KBM-7 (cell line): ENCODE results near the gene RALY.

Experiments
- DNase-seq: peaks from one replicate; pipeline ENCODE4 v3.0.0-alpha.2; 2015
- in situ Hi-C: fragments of 300-500 bp; cut with MboI; formaldehyde crosslinking; loops from 2 replicates; pipeline ENCODE4 v1.14.3; 2020; ENCODE audit warnings: low sequenced_read_pairs, low pct_unique_long_range_greater_than_20kb, mixed read lengths

The RALY gene

DNA sequence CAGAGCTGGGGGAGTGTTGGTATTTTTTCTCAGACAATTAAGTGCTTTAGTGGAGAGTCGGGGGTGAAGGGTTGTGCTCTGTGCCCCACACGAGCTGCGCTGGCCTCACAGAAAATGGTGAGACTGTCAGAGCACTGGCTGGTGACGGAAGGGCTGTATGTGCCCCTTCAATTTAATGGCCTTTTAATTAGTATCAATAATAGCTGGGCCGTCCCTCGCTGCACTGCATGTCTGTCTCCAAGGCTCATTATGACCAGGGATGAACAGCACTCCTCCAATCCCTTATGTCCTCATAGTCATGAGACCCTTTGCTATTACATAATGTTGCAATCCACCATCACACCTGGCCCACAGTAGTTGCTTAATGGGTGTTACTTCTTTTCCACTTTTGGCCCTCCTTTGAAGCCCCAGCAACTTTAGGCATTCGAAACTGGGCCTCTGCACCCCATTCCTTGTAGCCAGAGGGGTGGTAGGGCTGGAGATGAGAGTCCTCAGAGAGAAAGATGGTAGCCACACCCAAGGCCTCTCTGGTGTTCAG is 9.5 kb upstream of the RALY start:
- in situ Hi-C loops, result no loop called here
- DNase-seq, result no peak

DNA sequence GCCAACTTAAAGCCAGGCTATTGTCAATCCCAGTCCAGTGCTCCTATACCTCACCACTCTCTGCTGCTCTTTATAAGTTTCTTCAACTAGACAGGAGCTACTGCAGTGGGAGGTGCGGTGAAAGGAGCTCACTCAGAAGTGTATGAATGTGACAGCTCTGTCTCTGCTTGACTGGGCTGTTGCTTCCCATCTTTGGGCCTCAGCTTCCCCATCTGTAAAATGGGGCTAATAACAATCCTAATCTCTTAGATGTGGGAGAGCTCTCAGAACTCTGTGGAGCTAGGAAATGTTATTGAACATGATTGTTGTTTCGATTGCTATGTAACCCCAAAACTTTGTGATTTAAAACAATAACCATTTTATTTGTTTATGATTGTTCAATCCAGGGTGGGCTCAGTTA is 8.4 kb upstream of the RALY start:
- in situ Hi-C loops, result no loop called here

DNA sequence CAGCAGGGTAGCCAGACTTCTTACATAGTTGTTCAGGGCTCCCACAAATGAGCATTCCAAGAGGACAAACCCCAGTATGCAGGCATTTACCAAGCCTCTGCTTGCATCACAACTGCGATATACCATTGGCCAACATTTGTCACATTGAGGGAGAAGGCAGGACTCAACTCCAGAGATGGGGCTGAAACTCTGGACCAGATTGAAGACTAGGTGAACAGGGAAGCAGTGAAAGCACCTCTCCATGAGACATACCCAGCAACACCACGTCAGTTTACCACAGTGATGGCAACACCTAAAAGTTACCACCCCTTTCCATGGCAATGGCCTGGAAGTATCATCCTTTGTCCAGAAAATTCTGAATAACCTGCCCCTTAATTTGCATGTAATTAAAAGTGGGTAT is 7.9 kb upstream of the RALY start:
- in situ Hi-C loops, result no loop called here
- no peak for DNase-seq

More for the DNA sequence above, 8.4 kb upstream of the RALY start:
- no peak for DNase-seq

DNA sequence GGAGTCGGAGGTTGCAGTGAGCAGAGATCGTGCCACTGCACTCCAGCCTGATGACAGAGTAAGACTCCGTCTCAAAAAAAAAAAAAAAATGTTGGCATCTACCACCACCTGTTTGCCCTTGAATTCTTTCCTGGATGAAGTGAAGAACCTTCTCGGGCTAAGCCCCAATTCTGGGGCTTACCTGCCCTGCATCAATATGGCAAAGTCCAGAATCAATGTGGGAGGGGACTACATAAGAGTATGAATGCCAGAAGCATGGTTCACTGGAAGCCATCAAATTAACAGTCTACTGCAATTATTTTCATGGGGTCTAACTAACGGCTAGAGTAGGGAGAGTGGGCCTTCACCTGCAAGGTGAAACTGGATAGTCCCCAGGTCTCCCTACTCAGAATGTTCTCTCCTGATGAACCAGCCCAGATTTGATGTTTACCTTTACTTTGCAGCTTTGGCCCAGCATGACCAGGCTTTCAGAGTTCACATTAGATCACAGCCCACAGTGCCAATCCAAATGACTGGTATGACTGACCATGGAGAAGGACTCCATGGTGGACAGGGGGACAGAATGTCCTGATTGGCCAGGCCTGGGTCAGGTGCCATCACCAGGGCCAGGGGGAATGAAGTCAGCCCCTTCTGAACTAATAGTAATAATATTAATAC is 7.0 kb upstream of the RALY start:
- in situ Hi-C loops, result no loop called here
- no peak for DNase-seq

DNA sequence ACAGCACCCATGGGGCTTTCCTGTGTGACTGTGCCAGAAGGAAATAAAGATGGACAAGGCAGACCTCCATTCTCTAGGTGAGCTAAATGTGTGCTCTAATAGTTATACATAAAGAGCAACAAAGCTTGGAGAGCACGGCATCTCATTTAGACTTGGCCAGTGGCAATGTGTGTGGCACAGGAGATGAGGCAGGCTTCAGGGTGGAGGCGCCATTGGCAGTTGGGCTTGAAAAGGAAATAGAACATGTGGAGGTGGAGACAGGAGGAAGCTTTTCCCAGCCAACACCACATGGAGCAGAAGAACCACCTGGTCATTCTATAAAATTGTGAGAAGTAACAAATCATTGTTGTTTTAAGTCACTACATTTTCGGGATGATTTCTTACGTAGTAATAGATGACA is 3.6 kb upstream of the RALY start:
- no peak for DNase-seq
- in situ Hi-C loops, result no loop called here

DNA sequence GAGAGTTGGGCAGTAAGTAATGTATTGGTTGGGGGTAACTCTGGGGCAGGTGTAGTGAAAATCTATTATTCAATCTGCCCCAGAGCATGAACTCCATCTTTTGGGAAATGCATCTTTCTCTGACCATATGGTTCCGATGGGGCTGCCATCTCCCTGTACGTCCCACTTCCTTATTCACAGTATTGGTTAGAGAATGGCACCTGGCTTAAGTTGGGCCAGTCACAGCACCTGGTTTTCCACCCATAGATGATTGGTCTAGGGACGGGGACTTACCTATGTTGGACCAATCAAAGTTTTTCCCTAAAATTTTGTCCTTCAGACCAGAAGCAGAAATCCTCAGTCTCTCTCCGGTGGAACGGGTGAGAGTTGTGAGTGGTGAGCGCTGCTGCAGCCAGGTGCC is 2.2 kb upstream of the RALY start:
- DNase-seq, result no peak
- in situ Hi-C loops, result no loop called here

DNA sequence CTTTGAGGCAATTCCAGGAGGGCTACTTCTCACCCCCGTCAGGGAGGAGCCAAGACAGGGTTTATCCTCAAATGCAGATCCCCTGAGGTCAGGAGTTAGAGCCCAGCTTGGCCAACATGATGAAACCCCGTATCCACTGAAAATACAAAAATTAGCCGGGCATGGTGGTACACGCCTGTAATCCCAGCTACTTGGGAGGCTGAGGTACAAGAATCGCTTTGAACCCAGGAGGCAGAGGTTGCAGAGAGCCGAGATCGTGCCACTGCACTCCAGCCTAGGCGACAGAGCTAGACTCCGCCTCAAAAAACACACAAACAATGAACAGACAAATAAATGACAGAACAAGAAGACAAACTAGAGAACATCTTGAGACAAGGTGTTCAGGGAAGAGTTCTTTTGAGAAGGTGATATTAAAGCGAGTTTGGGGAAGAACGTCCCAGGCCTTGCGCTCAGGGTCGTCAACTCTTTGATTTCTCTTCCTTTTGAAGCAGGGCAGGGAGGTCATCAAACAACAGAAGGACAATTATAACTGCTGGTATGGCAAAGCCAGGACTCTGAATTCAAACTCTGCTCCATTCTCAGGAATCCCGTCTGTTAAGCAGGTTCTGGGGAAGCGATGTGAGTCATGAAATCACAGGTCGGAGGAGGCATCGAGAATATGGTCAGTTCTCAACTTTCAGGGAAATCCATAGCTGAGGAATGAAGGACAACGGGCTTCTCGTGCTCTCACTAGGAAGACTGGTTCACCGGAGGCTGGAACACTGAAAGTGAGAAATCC is 1.4 kb upstream of the RALY start:
- no peak for DNase-seq
- in situ Hi-C loops, result no loop called here

DNA sequence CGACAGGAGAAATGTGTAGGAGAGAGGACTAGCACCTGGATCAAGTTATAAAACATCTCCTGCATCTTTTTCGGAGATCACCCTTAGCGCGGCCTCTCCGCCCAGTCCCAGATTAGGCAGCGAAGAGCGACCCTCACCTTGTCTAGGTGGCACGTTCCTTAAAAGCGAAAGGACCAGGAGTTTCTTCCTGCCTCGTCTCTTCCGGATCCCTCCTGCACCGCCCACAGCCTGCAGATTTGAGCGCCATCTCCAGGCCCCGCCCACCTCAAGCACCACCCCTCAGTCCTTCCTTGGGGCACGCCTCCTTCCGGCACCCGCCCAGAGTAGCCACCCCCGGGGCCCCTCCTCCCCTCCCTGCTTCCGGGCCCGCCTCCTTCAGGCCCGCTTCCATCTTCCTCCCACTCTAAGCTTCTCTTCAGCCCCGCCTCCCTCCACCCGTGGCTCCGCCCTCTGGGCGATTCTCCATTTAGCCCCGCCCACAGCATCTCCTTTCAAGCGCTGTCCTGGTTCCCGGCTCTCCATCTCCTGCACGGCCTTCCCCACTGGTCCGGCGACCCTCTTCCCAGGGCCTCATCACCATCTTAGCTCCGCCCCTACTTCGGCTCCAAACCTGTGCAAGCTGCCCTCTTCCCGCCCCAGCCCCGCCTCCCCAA is 662 bp upstream of the RALY start:
- peak; percentile 99 for DNase-seq
- in situ Hi-C loops, result no loop called here

DNA sequence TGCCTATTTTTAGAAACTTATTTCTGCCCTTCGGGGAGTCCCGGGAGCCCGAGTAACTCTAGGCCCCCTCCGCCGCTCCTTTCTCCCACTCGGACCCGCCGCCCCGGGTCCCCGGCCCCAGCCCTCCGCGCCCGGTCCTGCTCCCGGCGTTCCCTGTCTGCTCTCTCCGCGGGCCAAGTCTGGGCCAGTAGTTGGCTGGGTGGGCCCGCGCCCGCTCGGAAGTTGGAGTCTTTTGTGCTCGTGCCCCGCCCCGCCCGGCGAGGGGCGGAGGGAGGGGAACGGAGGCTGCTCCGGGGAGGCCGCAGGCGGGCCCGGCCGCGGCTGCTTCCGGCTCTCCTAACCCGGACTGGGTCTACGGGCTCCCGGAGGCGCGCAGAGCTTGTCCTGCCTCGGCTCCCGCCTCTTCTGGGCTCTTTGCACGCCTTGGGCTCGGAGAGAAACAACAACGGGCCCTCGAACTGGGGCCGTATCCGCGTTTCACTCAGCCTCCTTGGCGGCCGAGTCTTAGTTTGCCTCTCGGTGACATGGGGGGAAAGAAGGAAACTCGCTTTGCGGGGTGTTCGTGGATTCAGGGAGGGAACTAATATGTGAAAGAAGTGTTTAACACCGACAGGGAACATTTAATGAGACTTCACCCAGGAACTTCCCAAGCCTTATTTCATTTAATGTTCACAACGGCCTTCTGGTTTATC is 657 bp downstream of the RALY start:
- in situ Hi-C loops, result no loop called here
- DNase-seq, result peak; percentile 78

DNA sequence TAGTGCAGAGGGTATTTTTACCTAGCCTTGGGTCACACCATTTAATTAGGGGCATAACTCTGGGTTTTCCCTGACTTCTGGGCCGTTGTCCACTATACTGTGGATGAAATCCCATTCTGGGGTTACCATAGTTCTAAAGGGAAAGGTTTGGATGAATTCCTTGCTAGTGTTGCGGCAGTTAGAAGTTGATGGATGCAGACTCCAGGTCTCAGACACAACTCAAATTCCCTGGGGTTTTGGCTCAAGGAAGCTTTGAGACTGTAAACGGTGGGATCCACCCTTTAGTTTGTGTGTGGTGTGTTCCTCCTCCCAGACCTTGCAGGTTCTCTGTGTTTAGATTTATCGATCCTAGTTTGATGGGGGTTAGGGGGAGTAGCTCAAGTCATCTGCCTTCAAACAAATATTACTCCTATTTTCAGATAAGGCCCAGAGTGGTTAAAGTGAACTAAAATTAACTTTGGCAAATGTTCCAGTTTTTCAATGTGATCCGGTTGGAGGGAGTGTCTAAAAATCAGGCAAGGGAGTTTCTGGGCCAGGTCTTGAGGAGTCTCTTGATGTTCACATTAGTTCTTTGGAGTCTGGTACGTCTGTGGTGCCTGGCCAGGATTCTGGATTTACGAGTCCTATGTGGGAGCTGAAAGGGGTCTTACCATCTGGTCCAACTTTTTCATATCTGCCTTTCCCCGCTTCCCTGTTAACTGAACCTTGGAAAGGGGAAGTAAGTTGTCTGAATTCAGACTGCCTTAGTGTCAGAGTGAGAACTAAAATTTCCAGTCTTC is 1.5 kb downstream of the RALY start:
- in situ Hi-C loops, result no loop called here
- DNase-seq, result peak; percentile 61

DNA sequence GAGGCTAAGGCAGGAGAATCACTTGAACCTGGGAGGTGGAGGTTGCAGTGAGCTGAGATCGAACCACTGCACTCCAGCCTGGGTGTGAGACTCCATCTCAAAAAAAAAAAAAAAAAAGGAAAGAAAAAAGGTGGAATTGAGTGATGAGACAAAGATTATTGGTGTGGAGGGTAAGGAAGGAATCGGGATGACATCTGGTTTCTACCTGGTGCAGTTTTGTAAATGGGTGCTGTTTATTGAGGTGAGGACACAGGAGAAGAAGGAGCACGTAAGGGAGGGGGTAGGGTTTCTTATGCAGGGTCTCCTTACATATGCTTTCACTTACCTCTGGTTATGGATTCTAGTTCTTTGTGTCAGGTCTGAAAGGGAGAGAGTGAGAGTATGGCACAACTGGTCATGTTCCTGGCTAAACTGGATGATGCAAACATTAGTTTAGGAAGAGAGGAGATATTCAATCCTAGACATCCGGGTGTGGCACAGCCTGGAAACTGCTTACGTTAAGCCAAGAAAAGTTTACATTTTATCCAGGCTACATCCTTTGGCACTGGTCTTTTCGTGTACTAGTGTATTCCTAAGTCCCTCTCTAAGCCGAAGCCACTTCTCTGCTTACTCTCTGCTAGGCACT is 5.4 kb downstream of the RALY start:
- in situ Hi-C loops, result no loop called here
- no peak for DNase-seq

DNA sequence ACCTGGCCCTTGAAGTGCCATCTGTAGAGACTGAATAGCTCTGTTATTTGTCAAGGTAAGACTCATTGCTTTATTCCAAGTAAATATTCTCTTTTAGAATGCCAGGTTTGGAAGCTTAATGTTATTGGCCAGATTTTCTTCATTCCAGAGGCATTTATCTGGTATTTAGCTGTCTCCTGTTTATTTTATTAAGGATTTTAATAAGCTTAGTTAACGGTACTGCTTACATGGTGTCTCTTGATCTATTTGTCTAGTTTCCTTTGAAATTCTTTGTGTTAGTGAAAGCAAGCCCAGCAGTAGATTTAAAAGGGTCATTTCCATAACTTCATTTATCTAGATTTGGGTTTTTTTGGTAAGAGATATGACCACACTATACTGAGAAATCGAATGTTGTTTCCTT is 7.7 kb downstream of the RALY start:
- no peak for DNase-seq
- in situ Hi-C loops, result no loop called here

DNA sequence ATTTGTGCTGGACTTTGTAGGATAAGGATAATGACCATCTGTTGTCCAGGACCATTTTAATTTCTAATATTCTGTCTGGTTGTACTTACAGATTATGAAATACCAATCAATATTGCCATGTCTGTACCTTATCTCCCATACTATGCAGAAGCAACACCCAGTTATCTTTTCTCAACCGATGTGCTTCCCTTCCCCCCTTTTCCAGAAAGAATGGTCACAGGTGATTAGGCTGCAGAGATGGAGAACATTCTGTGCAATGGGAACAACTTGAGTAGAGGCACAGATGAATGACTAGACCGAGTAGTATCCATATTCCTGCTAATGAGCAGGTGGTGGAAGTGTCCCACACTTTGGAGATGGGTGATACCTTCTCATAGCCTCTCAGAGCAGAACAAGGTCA is 10.5 kb downstream of the RALY start:
- DNase-seq, result no peak

DNA sequence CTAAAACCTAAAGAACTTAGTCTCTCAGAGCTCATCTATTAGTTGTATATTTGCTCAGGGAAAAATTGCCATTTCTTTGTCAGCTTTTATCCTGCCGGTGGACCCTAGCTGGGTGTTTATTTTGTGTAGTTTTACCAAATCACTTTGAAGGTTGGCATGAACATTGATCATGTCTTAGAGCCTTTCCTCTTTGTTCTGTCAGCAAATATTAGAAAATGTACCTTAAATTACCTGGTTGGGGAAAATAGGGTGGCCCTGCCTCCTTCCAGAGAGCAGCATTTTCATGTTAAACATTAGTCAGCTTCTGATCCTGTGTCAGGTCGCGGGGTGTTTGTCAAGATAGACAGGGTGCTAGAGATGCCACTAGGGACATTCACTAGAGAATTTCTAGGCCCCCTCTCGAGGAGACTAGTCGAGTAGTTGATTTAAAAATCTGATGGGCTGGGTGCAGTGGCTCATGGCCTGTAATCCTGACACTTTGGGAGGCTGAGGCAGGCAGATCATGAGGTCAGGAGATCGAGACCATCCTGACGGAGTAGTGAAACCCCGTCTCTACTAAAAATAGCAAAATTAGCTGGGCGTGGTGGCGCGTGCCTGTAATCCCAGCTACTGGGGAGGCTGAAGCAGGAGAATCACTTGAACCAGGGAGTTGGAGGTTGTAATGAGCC is 11.2 kb downstream of the RALY start:
- in situ Hi-C loops, result no loop called here
- no peak for DNase-seq

More for the DNA sequence above, 10.5 kb downstream of the RALY start:
- in situ Hi-C loops, result no loop called here

DNA sequence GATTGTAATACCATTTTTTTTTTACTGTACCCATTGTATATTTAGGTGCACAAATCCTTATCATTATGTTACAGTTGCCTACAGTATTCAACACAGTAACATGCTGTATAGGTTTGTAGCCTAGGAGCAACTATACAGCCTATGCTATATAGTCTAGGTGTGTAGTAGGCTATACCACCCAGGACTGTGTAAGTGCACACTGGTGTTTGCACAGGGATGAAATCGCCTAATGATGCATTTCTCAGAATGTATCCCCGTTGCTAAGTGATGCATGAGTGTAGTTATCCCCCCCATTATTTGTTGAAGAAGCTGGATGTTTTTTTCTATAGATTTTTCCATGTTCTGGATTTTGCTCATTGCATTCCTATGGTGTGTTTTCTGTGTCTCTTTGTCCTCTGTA is 12.9 kb downstream of the RALY start:
- no peak for DNase-seq
- in situ Hi-C loops, result no loop called here

DNA sequence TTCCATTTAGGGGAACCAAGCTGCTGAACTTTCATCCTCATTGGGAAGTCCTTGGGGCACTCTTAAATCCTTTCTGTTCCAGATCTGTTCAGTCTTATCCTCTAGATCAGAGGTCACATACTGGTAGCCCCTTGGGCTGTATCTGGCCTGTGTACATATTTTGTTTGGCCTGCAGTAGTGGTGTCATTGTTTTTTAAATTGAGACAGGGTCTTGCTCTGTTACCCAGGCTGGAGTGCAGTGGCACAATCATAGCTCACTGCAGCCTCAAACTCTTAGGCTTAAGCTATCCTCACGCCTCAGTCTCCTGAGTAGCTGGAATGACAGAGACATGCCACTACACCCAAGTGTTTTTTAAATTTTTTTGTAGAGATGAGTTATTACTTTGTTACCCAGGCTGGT is 14.8 kb downstream of the RALY start:
- in situ Hi-C loops, result no loop called here
- DNase-seq, result no peak

DNA sequence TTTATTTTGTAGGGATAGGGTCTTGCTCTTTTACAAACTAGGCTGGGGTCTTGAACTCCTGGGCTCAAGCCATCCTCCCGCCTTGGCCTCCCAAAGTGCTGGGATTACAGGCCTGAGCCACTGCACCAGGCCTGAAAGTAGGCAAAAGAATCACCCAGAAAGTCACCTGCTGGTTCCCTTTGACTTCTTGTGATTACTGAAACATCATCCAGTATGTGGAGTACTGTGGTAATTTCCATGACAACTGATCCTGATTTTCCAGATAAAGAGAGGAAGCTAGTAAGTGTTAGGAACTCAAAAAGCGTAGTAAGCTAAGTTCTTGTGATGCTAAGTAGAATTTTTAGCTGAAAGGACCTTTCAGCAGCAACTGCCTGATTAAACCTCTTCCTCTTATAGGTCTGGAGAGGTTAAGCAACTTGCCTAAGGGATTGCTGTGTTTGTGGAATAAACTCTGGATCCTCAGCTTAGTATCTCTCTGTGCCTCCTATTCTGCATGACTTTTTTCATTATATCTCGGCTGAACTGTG is 16.8 kb downstream of the RALY start:
- DNase-seq, result no peak
- in situ Hi-C loops, result no loop called here

DNA sequence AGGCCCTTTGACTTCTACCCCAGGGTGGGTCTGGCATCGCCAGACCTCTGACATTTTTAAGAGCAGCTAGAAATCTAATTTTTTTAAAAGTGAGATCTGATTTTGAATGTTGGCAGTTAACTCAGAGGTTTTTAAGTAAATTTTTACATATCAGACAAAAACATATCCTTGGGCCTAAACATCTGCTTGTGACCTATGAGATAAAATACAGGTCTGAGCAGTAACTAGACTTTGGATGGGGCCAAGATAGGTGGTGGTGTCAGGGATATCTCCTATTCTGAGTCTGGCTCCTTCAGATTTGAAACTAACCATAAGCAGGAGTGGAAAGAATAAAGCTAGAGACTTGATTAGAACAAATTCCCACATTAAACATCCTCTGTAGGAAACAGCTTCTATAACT is 17.6 kb downstream of the RALY start:
- no peak for DNase-seq
- in situ Hi-C loops, result no loop called here
